HCT116 (cell line): Measurements from ENCODE around the gene PRORP.

Source experiments
- CBX3 ChIP-seq: IDR thresholded peaks from 2 replicates; pipeline ENCODE4 v1.6.1; 2012; ENCODE audit warnings: low read depth
- CEBPB ChIP-seq: IDR thresholded peaks from 2 replicates; pipeline ENCODE4 v1.6.1; 2012; ENCODE audit warnings: low read depth
- CTCF ChIP-seq, 3 experiments: fragments of 200-600 bp in 1 of 3; sonication (generic) in 1 of 3; IDR thresholded peaks in 2 of 3; conservative IDR thresholded peaks in 1 of 3; 2 replicates each; pipeline ENCODE4 v1.5.1; 2012 to 2017; ENCODE audit warnings: low read depth in 2 of 3, low read length in 2 of 3, antibody characterized with exemption in 1 of 3, borderline replicate concordance in 1 of 3, control low read depth in 1 of 3, mild to moderate bottlenecking in 1 of 3, mixed read lengths in 1 of 3, mixed run types in 1 of 3, moderate library complexity in 1 of 3; ENCODE audit not compliant: insufficient read depth in 1 of 3
- FOSL1 ChIP-seq: IDR thresholded peaks from 2 replicates; pipeline ENCODE4 v1.6.1; 2012; ENCODE audit warnings: low read depth
- POLR2A ChIP-seq: IDR thresholded peaks from 2 replicates; pipeline ENCODE4 v1.7.0; 2011; ENCODE audit warnings: borderline replicate concordance; ENCODE audit not compliant: insufficient read depth, insufficient read length; ENCODE audit errors: extremely low read depth
- POLR2AphosphoS5 ChIP-seq: IDR thresholded peaks from 2 replicates; pipeline ENCODE4 v1.6.1; 2011; ENCODE audit warnings: mild to moderate bottlenecking, low read depth, low read length, moderate library complexity
- RAD21 ChIP-seq: IDR thresholded peaks from 2 replicates; pipeline ENCODE4 v1.6.1; 2012; ENCODE audit warnings: low read depth, mild to moderate bottlenecking
- SP1 ChIP-seq: IDR thresholded peaks from 2 replicates; pipeline ENCODE4 v1.6.1; 2012; ENCODE audit warnings: low read depth

DNA sequence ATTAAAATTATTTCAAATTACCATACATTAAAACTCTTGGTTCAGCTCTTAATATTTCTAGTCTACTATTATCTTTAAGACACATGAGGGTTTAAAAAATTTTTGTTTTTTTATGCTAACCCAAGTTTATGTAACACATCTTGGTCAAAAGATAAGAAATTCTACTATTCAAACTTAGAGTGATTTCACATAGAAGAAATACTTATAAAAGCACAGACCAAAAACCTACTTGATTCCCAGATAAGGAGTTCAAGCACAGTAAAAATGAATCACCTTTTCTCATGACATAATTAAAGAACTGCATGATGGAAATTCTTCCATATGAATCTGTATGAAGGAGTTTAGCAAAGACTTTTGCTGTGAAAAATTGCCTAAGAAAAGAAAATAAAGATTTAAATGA is 14.5 kb upstream of the PRORP start:
- TF ChIP-seq POLR2AphosphoS5 (no peak), RAD21 (no peak), CEBPB (no peak), CBX3 (no peak), POLR2A (no peak), FOSL1 (no peak), CTCF (IDR thresholded peaks at IDR 0.05 in 2 of 3, conservative IDR thresholded peaks at IDR 0.05 in 1 of 3; ENCODE audit: borderline replicate concordance in 1 of 3, insufficient read depth in 1 of 3, low read depth in 2 of 3, low read length in 2 of 3) (no peak), SP1 (no peak)
